Measurements from ENCODE around the gene RNF227.

RNF227 gene

DNA sequence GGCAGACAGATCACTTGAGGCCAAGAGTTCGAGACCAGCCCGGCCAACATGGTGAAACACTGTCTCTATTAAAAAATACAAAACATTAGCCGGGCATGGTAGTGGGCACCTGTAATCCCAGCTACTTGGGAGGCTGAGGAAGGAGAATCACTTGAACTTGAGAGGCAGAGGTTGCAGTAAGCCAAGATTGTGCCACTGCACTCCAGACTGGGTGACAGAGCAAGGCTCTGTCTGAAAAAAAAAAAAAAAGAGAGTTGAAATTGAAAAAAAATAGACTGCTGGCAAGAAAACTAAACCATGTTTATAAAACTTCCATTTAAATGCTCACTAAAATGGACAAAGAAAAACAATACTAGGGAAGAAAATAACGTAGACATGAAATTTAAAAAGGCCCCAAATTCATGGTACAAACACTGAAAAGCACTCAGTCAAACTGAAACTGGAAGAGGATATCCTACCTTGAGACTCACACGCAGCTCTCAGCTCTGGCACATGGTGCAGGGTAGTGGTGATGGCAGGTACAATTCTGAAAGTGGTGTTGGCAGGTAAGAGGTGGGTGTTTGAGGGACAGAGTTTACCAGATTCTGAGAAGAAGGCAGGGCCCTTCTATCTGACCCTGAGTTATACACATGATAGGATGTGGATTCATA is 35.2 kb upstream of the RNF227 start:
- CTCF ChIA-PET: interaction anchor here (0.6 to 1.7 kb wide), 6 partner anchors 11 to 38 kb away, joined by 3 to 5 read pairs (median 4); partner anchors contain the start of genes CNTROB and TRAPPC1
- peak; percentile 71 for DNase-seq (ENCODE audit: extremely low spot score)
- POLR2A ChIA-PET: no interaction called here

DNA sequence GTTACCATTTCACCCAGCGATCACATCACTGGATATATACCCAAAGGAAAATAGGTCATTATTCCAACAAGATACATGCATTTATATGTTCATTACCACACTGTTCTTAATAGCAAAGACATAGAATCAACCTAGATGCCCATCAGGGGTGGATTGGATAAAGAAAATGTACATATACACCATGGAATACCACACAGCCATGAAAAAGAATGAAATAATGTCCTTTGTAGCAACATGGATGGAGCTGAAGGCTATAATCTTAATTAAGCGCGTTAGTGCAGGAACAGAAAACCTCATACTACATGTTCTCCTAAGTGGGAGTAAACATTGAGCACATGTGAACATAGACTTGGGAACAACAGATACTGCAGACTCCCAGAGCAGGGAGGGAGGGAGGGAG is 34.5 kb upstream of the RNF227 start:
- ChIA-PET CTCF (interaction anchor here (0.9 to 1.7 kb wide), 3 partner anchors 11 to 35 kb away, joined by 3 to 5 read pairs (median 3); partner anchors contain the start of gene RNF227), POLR2A (no interaction called here)
- TF ChIP-seq, protein P1, sequence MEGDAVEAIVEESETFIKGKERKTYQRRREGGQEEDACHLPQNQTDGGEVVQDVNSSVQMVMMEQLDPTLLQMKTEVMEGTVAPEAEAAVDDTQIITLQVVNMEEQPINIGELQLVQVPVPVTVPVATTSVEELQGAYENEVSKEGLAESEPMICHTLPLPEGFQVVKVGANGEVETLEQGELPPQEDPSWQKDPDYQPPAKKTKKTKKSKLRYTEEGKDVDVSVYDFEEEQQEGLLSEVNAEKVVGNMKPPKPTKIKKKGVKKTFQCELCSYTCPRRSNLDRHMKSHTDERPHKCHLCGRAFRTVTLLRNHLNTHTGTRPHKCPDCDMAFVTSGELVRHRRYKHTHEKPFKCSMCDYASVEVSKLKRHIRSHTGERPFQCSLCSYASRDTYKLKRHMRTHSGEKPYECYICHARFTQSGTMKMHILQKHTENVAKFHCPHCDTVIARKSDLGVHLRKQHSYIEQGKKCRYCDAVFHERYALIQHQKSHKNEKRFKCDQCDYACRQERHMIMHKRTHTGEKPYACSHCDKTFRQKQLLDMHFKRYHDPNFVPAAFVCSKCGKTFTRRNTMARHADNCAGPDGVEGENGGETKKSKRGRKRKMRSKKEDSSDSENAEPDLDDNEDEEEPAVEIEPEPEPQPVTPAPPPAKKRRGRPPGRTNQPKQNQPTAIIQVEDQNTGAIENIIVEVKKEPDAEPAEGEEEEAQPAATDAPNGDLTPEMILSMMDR (IDR thresholded peaks at IDR 0.05; ENCODE audit: control extremely low read depth, extremely low read depth, low read depth, missing control alignments): no peak
- DNase-seq (ENCODE audit: extremely low spot score): no peak

More for the DNA sequence above, 35.2 kb upstream of the RNF227 start:
- TF ChIP-seq, protein P1 (IDR thresholded peaks at IDR 0.05; ENCODE audit: control extremely low read depth, extremely low read depth, low read depth, missing control alignments): no peak

DNA sequence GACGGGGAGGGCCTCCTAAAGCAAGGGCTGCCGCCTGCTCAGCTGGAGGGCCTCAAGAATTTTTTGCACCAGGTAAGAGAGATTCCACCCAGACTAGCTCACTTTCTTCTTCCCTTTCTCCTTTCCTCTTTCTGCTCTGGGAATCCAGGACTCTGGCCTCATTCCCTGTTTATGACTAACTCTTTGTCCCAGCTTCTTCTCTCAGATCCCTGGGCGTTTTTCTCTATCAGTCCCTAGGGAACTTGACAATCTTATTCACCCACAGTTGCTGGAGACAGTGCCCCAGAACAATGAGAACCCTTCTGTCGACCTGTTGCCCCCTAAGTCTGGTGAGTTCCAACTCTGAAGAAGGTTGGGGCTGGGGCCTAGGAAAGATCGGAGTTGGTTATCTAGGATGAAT is 31.6 kb upstream of the RNF227 start:
- POLR2A ChIA-PET: no interaction called here

DNA sequence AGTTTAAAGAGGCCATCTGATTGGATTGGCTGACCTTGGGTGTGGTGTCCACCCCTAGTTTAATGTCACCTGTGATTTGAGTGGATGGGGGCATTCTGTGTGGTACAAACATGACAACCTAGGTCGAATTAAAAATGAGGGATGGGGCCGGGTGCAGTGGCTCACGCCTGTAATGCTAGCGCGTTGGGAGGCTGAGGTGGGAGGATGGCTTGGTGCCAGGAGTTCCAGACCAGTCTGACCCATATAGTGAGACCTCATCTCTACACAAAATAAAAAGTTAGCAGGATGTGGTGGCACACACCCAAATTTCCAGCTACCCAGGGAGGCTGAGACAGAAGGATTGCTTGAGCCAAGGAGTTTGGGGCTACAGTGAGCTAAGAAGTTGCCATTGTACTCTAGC is 30.4 kb upstream of the RNF227 start:
- POLR2A ChIA-PET: interaction anchor here (0.7 kb wide), 1 partner anchor 17 kb away, joined by 4 read pairs; the partner anchor contains the start of gene KCNAB3
- TF ChIP-seq, protein P1 (IDR thresholded peaks at IDR 0.05; ENCODE audit: control extremely low read depth, extremely low read depth, low read depth, missing control alignments): no peak
- DNase-seq (ENCODE audit: extremely low spot score): no peak
- CTCF ChIA-PET: interaction anchor here (0.7 to 6.4 kb wide), 5 partner anchors 10 to 43 kb away, joined by 3 to 32 read pairs (median 5); no protein-coding TSS in a partner anchor

More for the DNA sequence above, 31.6 kb upstream of the RNF227 start:
- TF ChIP-seq, protein P1 (IDR thresholded peaks at IDR 0.05; ENCODE audit: control extremely low read depth, extremely low read depth, low read depth, missing control alignments): no peak
- CTCF ChIA-PET: interaction anchor here (0.8 to 6.4 kb wide), 6 partner anchors 15 to 110 kb away, joined by 3 to 32 read pairs (median 4); no protein-coding TSS in a partner anchor
- no peak for DNase-seq (ENCODE audit: extremely low spot score)

DNA sequence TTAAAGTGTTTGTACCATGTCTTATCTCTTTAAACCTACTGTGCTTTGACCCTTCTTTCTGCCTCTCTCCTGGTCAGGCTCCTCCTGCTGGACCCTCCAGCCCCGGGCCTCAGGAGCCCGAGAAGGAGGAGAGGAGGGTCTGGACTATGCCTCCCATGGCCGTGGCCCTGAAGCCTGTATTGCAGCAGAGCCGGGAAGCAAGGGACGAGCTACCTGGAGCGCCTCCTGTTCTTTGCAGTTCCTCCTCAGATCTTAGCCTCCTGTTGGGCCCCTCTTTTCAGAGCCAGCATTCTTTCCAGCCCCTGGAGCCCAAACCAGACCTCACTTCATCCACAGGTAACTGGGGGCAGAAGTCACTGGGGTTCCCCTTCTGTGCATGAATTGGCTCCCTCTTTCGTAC is 29.6 kb upstream of the RNF227 start:
- ChIA-PET CTCF (interaction anchor here (1.7 to 6.4 kb wide), 3 partner anchors 10 to 43 kb away, joined by 3 to 32 read pairs (median 12); no protein-coding TSS in a partner anchor), POLR2A (interaction anchor here (1.6 kb wide), 1 partner anchor 14 kb away, joined by 5 read pairs; the partner anchor contains the start of genes CNTROB and TRAPPC1)
- DNase-seq (ENCODE audit: extremely low spot score): no peak
- TF ChIP-seq, protein P1 (IDR thresholded peaks at IDR 0.05; ENCODE audit: control extremely low read depth, extremely low read depth, low read depth, missing control alignments): no peak

DNA sequence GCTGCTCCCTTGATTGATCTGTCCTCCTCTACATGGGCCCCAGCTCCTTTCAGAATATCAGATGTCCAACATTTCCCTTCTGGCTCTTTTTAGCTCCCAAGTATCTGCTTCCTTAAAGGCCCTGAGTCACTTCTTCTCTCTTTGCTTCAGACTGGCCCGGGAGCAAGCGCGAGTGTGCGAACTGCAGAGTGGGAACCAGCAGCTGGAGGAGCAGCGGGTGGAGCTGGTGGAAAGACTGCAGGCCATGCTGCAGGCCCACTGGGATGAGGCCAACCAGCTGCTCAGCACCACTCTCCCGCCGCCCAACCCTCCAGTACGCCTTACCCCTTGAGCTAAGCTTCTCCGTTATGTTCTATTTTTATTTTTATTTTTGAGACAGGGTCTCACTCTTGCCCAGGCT is 28.2 kb upstream of the RNF227 start:
- DNase-seq (ENCODE audit: extremely low spot score): no peak
- CTCF ChIA-PET: interaction anchor here (0.9 to 6.4 kb wide), 10 partner anchors 9 to 119 kb away, joined by 3 to 32 read pairs (median 4); partner anchors contain the start of genes CNTROB, RNF227 and TRAPPC1
- TF ChIP-seq, protein P1 (IDR thresholded peaks at IDR 0.05; ENCODE audit: control extremely low read depth, extremely low read depth, low read depth, missing control alignments): no peak
- POLR2A ChIA-PET: interaction anchor here (1.6 kb wide), 1 partner anchor 13 kb away, joined by 5 read pairs; the partner anchor contains the start of genes CNTROB and TRAPPC1

Measured in GM10248 (cell line).